ENCODE data around the gene CPEB1. TPM values are rescaled to one million over a fixed set of nuclear protein-coding genes. Genes with fewer than 3 reads are reported as not detected.

Gene CPEB1
- total RNA-seq, 1 donor from 2014 or later = 15.4 TPM

- peaks cover 2% of the 10 kb centered on the region for H3K27me3 ChIP-seq (ENCODE audit: insufficient read depth, low read length)
- H3K9ac ChIP-seq (ENCODE audit: low read length) = no peak overlapping the region
- no peak overlapping the region for H3K27ac ChIP-seq (ENCODE audit: low read depth, low read length)
- H3K9me3 ChIP-seq (ENCODE audit: insufficient read depth, low read depth, low read length) = no peaks in the 10 kb centered on the region
- no peaks in the 10 kb centered on the region for H3K4me1 Mint-ChIP-seq (ENCODE audit: low read depth, unreplicated experiment)
- H3K4me3 ChIP-seq (ENCODE audit: insufficient read depth, low read depth, low read length) = no peak overlapping the region
- H3K36me3 ChIP-seq (ENCODE audit: insufficient read depth, low read length) = no peaks in the 10 kb centered on the region
- TF ChIP-seq CTCF (IDR thresholded peaks at IDR 0.05; ENCODE audit: insufficient read depth, low read depth, low read length) = no peak
- no peak for TF ChIP-seq EZH2 (IDR thresholded peaks at IDR 0.05; ENCODE audit: insufficient read depth, low read length)
- no peak overlapping the region for H3K27ac Mint-ChIP-seq (ENCODE audit: unreplicated experiment)
- H3K4me2 ChIP-seq (ENCODE audit: low read length) = no peak overlapping the region
- DNase-seq (ENCODE audit: low read depth) = no peak
- H4K20me1 ChIP-seq (ENCODE audit: insufficient read depth, low read length) = no peaks in the 10 kb centered on the region
- H3K27me3 Mint-ChIP-seq (ENCODE audit: low read depth, unreplicated experiment) = peaks cover 15% of the 10 kb centered on the region
- H3K79me2 ChIP-seq (ENCODE audit: insufficient read depth, low read length) = no peaks in the 10 kb centered on the region
- peaks cover 1% of the 10 kb centered on the region for H3K9me3 Mint-ChIP-seq (ENCODE audit: unreplicated experiment)
- no peak for FAIRE-seq
- peaks cover 3% of the 10 kb centered on the region for H3K36me3 Mint-ChIP-seq (ENCODE audit: low read depth, unreplicated experiment)
- H3K4me3 Mint-ChIP-seq (ENCODE audit: unreplicated experiment) = no peak overlapping the region
- H3K4me1 ChIP-seq (ENCODE audit: insufficient read depth, low read length) = no peaks in the 10 kb centered on the region
- no peak overlapping the region for H2AFZ ChIP-seq (ENCODE audit: low read depth, low read length)
Observed at GRCh38 chr15:82670699-82671098, 23.5 kb upstream of the CPEB1 start.

GRCh38 chr15:82666606-82667005, 19.4 kb upstream of the CPEB1 start:
- Mint-ChIP-seq H3K27ac (ENCODE audit: unreplicated experiment) (no peak overlapping the region), H3K36me3 (ENCODE audit: low read depth, unreplicated experiment) (peaks cover 16% of the 10 kb centered on the region)

More at GRCh38 chr15:82666606-82667005, 19.4 kb upstream of the CPEB1 start:
- no peaks in the 10 kb centered on the region for H3K79me2 ChIP-seq (ENCODE audit: insufficient read depth, low read length)
- FAIRE-seq (no peak), DNase-seq (ENCODE audit: low read depth) (no peak)
- H3K27me3 ChIP-seq (ENCODE audit: insufficient read depth, low read length) = no peaks in the 10 kb centered on the region
- no peak overlapping the region for H3K4me3 Mint-ChIP-seq (ENCODE audit: unreplicated experiment)
- H3K9me3 Mint-ChIP-seq (ENCODE audit: unreplicated experiment) = peaks cover 1% of the 10 kb centered on the region
- no peak overlapping the region for H3K4me2 ChIP-seq (ENCODE audit: low read length)
- no peaks in the 10 kb centered on the region for H4K20me1 ChIP-seq (ENCODE audit: insufficient read depth, low read length)
- no peaks in the 10 kb centered on the region for H3K9me3 ChIP-seq (ENCODE audit: insufficient read depth, low read depth, low read length)
- TF ChIP-seq EZH2 (IDR thresholded peaks at IDR 0.05; ENCODE audit: insufficient read depth, low read length) (no peak), CTCF (IDR thresholded peaks at IDR 0.05; ENCODE audit: insufficient read depth, low read depth, low read length) (no peak)
- H3K4me3 ChIP-seq (ENCODE audit: insufficient read depth, low read depth, low read length) = no peak overlapping the region
- no peak overlapping the region for H2AFZ ChIP-seq (ENCODE audit: low read depth, low read length)
- no peaks in the 10 kb centered on the region for H3K4me1 Mint-ChIP-seq (ENCODE audit: low read depth, unreplicated experiment)
- H3K36me3 ChIP-seq (ENCODE audit: insufficient read depth, low read length) = no peaks in the 10 kb centered on the region
- H3K9ac ChIP-seq (ENCODE audit: low read length) = no peak overlapping the region
- no peak overlapping the region for H3K27ac ChIP-seq (ENCODE audit: low read depth, low read length)
- peaks cover 32% of the 10 kb centered on the region for H3K27me3 Mint-ChIP-seq (ENCODE audit: low read depth, unreplicated experiment)
- H3K4me1 ChIP-seq (ENCODE audit: insufficient read depth, low read length) = no peaks in the 10 kb centered on the region
